ENCODE results near the gene STIM2.

The STIM2 gene

GRCh38 chr4:26839016-26839415 lies 21.6 kb upstream of the STIM2 start:
- Histone ChIP-seq H3K27ac (ENCODE audit: low read depth, low read length) (no peak overlapping the region), H3K36me3 (ENCODE audit: insufficient read depth, low read length) (no peaks in the 10 kb centered on the region), H3K4me1 (ENCODE audit: insufficient read depth, low read length) (no peaks in the 10 kb centered on the region)

DNA sequence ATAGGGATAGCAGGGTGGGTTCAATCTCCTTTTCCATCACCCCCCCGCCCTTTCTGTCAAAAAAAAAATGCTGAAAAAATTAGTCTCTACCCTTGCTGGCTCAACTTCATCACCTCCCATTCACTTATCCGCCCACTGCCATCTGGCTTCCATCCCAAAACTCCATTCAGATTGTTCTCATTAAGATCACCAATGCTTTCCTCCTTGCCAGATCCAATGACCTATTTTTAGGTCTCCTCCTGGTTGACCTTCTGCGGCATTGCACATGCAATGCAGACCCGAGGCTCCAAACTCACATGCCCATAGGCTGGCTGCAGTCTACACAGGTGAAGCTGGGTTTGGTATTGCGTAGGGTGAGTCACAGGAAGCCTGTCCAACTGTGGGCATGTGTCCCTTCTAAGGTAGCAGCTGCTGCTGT lies 21.1 kb upstream of the STIM2 start:
- Histone ChIP-seq H3K9me3 (ENCODE audit: low read length) (no peaks in the 10 kb centered on the region), H3K4me1 (ENCODE audit: insufficient read depth, low read length) (no peaks in the 10 kb centered on the region), H3K4me3 (ENCODE audit: low read depth in 1 of 2, low read length in 2 of 2) (no peak overlapping the region), H3K27me3 (ENCODE audit: control insufficient read depth in 1 of 2, insufficient read depth in 2 of 2, low read length in 2 of 2) (no peaks in the 10 kb centered on the region), H3K36me3 (ENCODE audit: insufficient read depth, low read length) (no peaks in the 10 kb centered on the region), H3K9ac (ENCODE audit: low read length) (no peak overlapping the region), H3K27ac (ENCODE audit: low read depth, low read length) (no peak overlapping the region)

More at GRCh38 chr4:26839016-26839415, 21.6 kb upstream of the STIM2 start:
- no peaks in the 10 kb centered on the region for H3K9me3 ChIP-seq (ENCODE audit: low read length)
- no peak overlapping the region for H3K4me3 ChIP-seq (ENCODE audit: low read depth in 1 of 2, low read length in 2 of 2)
- H3K27me3 ChIP-seq (ENCODE audit: control insufficient read depth in 1 of 2, insufficient read depth in 2 of 2, low read length in 2 of 2), result no peaks in the 10 kb centered on the region
- no peak overlapping the region for H3K9ac ChIP-seq (ENCODE audit: low read length)

- no peak overlapping the region for H3K4me3 ChIP-seq (ENCODE audit: low read depth in 1 of 2, low read length in 2 of 2)
- H3K36me3 ChIP-seq (ENCODE audit: insufficient read depth, low read length), result no peaks in the 10 kb centered on the region
- no peaks in the 10 kb centered on the region for H3K4me1 ChIP-seq (ENCODE audit: insufficient read depth, low read length)
- H3K27ac ChIP-seq (ENCODE audit: low read depth, low read length), result no peak overlapping the region
- H3K9me3 ChIP-seq (ENCODE audit: low read length), result no peaks in the 10 kb centered on the region
- H3K27me3 ChIP-seq (ENCODE audit: control insufficient read depth in 1 of 2, insufficient read depth in 2 of 2, low read length in 2 of 2), result no peaks in the 10 kb centered on the region
- no peak overlapping the region for H3K9ac ChIP-seq (ENCODE audit: low read length)
Observed at GRCh38 chr4:26840786-26841185, 19.9 kb upstream of the STIM2 start.

DNA sequence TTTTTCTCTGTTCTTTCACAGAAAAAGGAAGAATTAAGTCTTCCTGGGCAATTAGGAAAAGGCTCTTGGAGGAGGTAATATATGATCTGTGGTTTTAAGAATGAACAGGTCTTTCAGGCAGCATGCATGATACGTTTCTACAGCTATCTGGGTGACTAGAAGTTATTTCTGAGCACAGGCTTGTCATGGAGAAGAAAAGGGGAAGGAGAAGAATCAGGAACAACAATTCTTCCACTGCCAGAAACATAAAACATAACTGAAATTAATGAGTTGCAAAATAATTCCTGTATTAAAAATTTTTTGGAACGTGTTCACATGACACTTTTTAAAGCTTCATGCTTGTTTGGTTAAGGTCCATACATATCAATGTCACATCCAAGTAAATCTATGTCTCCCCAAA lies 17.7 kb upstream of the STIM2 start:
- Histone ChIP-seq H3K9ac (ENCODE audit: low read length) (no peak overlapping the region), H3K36me3 (ENCODE audit: insufficient read depth, low read length) (no peaks in the 10 kb centered on the region), H3K27me3 (ENCODE audit: control insufficient read depth in 1 of 2, insufficient read depth in 2 of 2, low read length in 2 of 2) (no peaks in the 10 kb centered on the region), H3K9me3 (ENCODE audit: low read length) (no peaks in the 10 kb centered on the region), H3K27ac (ENCODE audit: low read depth, low read length) (no peak overlapping the region), H3K4me3 (ENCODE audit: low read depth in 1 of 2, low read length in 2 of 2) (no peak overlapping the region), H3K4me1 (ENCODE audit: insufficient read depth, low read length) (no peaks in the 10 kb centered on the region)

DNA sequence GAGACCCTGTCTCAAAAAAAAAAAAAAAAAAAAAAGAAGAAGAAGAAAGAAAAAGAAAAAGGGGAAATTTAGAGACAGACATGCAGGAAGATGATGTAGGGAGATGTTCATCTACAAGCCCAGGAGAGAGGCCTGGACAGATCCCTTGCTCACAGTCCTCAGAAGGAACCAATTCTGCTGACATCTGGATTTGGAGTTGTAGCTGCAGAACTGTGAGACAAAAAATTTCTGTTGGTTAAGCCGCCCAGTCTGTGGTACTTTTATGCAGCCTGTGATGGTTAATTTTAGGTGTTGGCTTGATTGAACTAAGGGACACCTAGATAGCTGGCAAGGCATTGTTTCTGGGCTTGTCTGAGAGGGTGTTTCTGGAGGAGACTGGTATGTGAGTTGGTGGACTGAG lies 10.1 kb upstream of the STIM2 start:
- H3K27me3 ChIP-seq (ENCODE audit: control insufficient read depth in 1 of 2, insufficient read depth in 2 of 2, low read length in 2 of 2), result no peaks in the 10 kb centered on the region
- H3K27ac ChIP-seq (ENCODE audit: low read depth, low read length), result no peak overlapping the region
- no peaks in the 10 kb centered on the region for H3K9me3 ChIP-seq (ENCODE audit: low read length)
- H3K4me1 ChIP-seq (ENCODE audit: insufficient read depth, low read length), result no peaks in the 10 kb centered on the region
- H3K4me3 ChIP-seq (ENCODE audit: low read depth in 1 of 2, low read length in 2 of 2), result no peak overlapping the region
- no peak overlapping the region for H3K9ac ChIP-seq (ENCODE audit: low read length)
- H3K36me3 ChIP-seq (ENCODE audit: insufficient read depth, low read length), result no peaks in the 10 kb centered on the region

- H3K36me3 ChIP-seq (ENCODE audit: insufficient read depth, low read length), result no peaks in the 10 kb centered on the region
- H3K4me1 ChIP-seq (ENCODE audit: insufficient read depth, low read length), result no peaks in the 10 kb centered on the region
- no peaks in the 10 kb centered on the region for H3K27me3 ChIP-seq (ENCODE audit: control insufficient read depth in 1 of 2, insufficient read depth in 2 of 2, low read length in 2 of 2)
- no peak overlapping the region for H3K9ac ChIP-seq (ENCODE audit: low read length)
- no peaks in the 10 kb centered on the region for H3K9me3 ChIP-seq (ENCODE audit: low read length)
- no peak overlapping the region for H3K27ac ChIP-seq (ENCODE audit: low read depth, low read length)
- H3K4me3 ChIP-seq (ENCODE audit: low read depth in 1 of 2, low read length in 2 of 2), result no peak overlapping the region
Observed at GRCh38 chr4:26851129-26851528, 9.5 kb upstream of the STIM2 start.

DNA sequence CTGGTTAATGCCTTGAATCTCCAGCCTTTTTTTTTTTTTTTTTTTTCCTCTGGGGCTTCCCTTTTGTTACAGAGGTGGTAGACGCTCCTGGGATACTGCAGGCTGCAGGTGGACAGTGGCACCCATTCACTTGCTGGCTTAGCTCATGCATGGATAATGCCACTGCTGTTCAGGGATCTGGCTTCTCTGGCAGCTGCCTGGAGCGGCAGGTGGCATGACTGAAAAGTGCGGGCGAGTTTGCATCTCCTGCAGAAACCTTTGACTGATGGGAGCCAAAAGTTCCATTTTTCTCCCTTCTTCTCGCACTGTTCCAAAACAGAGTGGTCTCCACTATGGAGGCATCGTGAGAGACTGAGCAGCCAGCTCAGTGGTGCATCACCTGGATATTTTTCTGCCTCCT lies 5.9 kb upstream of the STIM2 start:
- Histone ChIP-seq H3K9ac (ENCODE audit: low read length) (no peak overlapping the region), H3K36me3 (ENCODE audit: insufficient read depth, low read length) (no peaks in the 10 kb centered on the region), H3K9me3 (ENCODE audit: low read length) (no peaks in the 10 kb centered on the region), H3K4me3 (ENCODE audit: low read depth in 1 of 2, low read length in 2 of 2) (no peak overlapping the region), H3K27me3 (ENCODE audit: control insufficient read depth in 1 of 2, insufficient read depth in 2 of 2, low read length in 2 of 2) (no peaks in the 10 kb centered on the region), H3K4me1 (ENCODE audit: insufficient read depth, low read length) (peaks cover 17% of the 10 kb centered on the region), H3K27ac (ENCODE audit: low read depth, low read length) (no peak overlapping the region)

- Histone ChIP-seq H3K9ac (ENCODE audit: low read length) (peak overlapping the region; percentile 75), H3K27me3 (ENCODE audit: control insufficient read depth in 1 of 2, insufficient read depth in 2 of 2, low read length in 2 of 2) (no peaks in the 10 kb centered on the region), H3K4me1 (ENCODE audit: insufficient read depth, low read length) (peaks cover 21% of the 10 kb centered on the region), H3K4me3 (ENCODE audit: low read depth in 1 of 2, low read length in 2 of 2) (peak overlapping the region; percentile 79 to 89), H3K9me3 (ENCODE audit: low read length) (no peaks in the 10 kb centered on the region), H3K27ac (ENCODE audit: low read depth, low read length) (peak overlapping the region; percentile 84), H3K36me3 (ENCODE audit: insufficient read depth, low read length) (no peaks in the 10 kb centered on the region)
Observed at GRCh38 chr4:26856906-26857277, 3.7 kb upstream of the STIM2 start.

- no peaks in the 10 kb centered on the region for H3K9me3 ChIP-seq (ENCODE audit: low read length)
- peaks cover 21% of the 10 kb centered on the region for H3K4me1 ChIP-seq (ENCODE audit: insufficient read depth, low read length)
- H3K36me3 ChIP-seq (ENCODE audit: insufficient read depth, low read length), result no peaks in the 10 kb centered on the region
- peak overlapping the region; percentile 75 for H3K9ac ChIP-seq (ENCODE audit: low read length)
- H3K27ac ChIP-seq (ENCODE audit: low read depth, low read length), result peak overlapping the region; percentile 84
- peak overlapping the region; percentile 79 to 89 for H3K4me3 ChIP-seq (ENCODE audit: low read depth in 1 of 2, low read length in 2 of 2)
- no peaks in the 10 kb centered on the region for H3K27me3 ChIP-seq (ENCODE audit: control insufficient read depth in 1 of 2, insufficient read depth in 2 of 2, low read length in 2 of 2)
Observed at GRCh38 chr4:26857278-26858034, 3.2 kb upstream of the STIM2 start.

- peak overlapping the region; percentile 71 for H3K9ac ChIP-seq (ENCODE audit: low read length)
- H3K4me1 ChIP-seq (ENCODE audit: insufficient read depth, low read length), result peaks cover 26% of the 10 kb centered on the region
- H3K9me3 ChIP-seq (ENCODE audit: low read length), result no peaks in the 10 kb centered on the region
- H3K36me3 ChIP-seq (ENCODE audit: insufficient read depth, low read length), result no peaks in the 10 kb centered on the region
- H3K27me3 ChIP-seq (ENCODE audit: control insufficient read depth in 1 of 2, insufficient read depth in 2 of 2, low read length in 2 of 2), result no peaks in the 10 kb centered on the region
- H3K27ac ChIP-seq (ENCODE audit: low read depth, low read length), result peak overlapping the region; percentile 84
- peak overlapping the region; percentile 79 to 89 for H3K4me3 ChIP-seq (ENCODE audit: low read depth in 1 of 2, low read length in 2 of 2)
Observed at GRCh38 chr4:26858035-26858918, 2.4 kb upstream of the STIM2 start.

- no peaks in the 10 kb centered on the region for H3K36me3 ChIP-seq (ENCODE audit: insufficient read depth, low read length)
- H3K4me3 ChIP-seq (ENCODE audit: low read depth in 1 of 2, low read length in 2 of 2), result no peak overlapping the region
- H3K27ac ChIP-seq (ENCODE audit: low read depth, low read length), result no peak overlapping the region
- H3K9me3 ChIP-seq (ENCODE audit: low read length), result no peaks in the 10 kb centered on the region
- no peak overlapping the region for H3K9ac ChIP-seq (ENCODE audit: low read length)
- no peaks in the 10 kb centered on the region for H3K27me3 ChIP-seq (ENCODE audit: control insufficient read depth in 1 of 2, insufficient read depth in 2 of 2, low read length in 2 of 2)
- H3K4me1 ChIP-seq (ENCODE audit: insufficient read depth, low read length), result peaks cover 27% of the 10 kb centered on the region
Observed at GRCh38 chr4:26858947-26859401, 1.7 kb upstream of the STIM2 start.

Measured in muscle layer of colon (tissue), 2 donors.